ENCODE measurements around the gene HENMT1. TPM values are rescaled to one million over a fixed set of nuclear protein-coding genes. Genes with fewer than 3 reads are reported as not detected.
"Not testable (repeated sequence)": the region's sequence is repeated elsewhere in the genome, so short reads cannot be mapped to it uniquely, and the experiment has no call there.

The HENMT1 gene
- total and polyA plus RNA-seq, 9 donors, result 17.5 to 24.2 (median 20.0) TPM

DNA sequence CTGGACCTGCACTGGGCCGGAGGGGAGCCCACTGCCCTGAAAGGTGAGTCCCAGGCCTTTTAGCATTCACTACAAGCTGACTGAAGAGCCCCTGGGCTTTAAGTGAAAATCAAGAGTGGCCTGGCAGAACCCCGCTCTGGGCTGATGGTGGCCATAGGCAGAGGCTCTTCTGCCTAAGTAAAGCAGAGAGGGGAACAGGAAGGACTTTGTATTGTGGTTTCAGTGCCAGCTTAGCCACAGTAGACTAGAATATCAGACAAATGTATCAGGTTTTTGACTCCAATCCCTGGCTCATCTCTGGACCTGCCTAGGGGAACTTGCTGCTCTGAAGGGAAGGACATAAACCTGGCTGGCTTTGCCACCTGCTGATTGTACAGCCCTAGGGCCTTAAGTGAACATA is 10.2 kb upstream of the HENMT1 start:
- WGBS (ENCODE audit: insufficient coverage), result 79% methylated on average over 2 of the region's 2 CpGs

GRCh38 chr1:108670131-108670773 is 9.4 kb upstream of the HENMT1 start:
- no peaks in the 10 kb centered on the region for H3K27me3 ChIP-seq (ENCODE audit: control insufficient read depth, insufficient read depth, low read length)
- H3K36me3 ChIP-seq (ENCODE audit: control insufficient read depth, insufficient read depth, low read length), result peaks cover 3% of the 10 kb centered on the region
- no peaks in the 10 kb centered on the region for H3K4me1 ChIP-seq (ENCODE audit: control insufficient read depth, insufficient read depth, low read length)
- H3K27ac ChIP-seq (ENCODE audit: low read length), result no peak overlapping the region
- H3K4me3 ChIP-seq (ENCODE audit: low read length), result no peak overlapping the region
- H3K9me3 ChIP-seq (replicated peaks; ENCODE audit: control insufficient read depth, low read depth, low read length), result no peaks in the 10 kb centered on the region
- WGBS (ENCODE audit: insufficient coverage), result 95% methylated on average over 4 of the region's 5 CpGs
- no peak for DNase-seq

More for the DNA sequence above, 10.2 kb upstream of the HENMT1 start:
- H3K4me1 ChIP-seq (ENCODE audit: control insufficient read depth, insufficient read depth, low read length), result no peaks in the 10 kb centered on the region
- DNase-seq, result no peak
- H3K27ac ChIP-seq (ENCODE audit: low read length), result no peak overlapping the region
- H3K9me3 ChIP-seq (replicated peaks; ENCODE audit: control insufficient read depth, low read depth, low read length), result no peaks in the 10 kb centered on the region
- H3K27me3 ChIP-seq (ENCODE audit: control insufficient read depth, insufficient read depth, low read length), result no peaks in the 10 kb centered on the region
- peaks cover under 1% of the 10 kb centered on the region for H3K36me3 ChIP-seq (ENCODE audit: control insufficient read depth, insufficient read depth, low read length)
- no peak overlapping the region for H3K4me3 ChIP-seq (ENCODE audit: low read length)

GRCh38 chr1:108669679-108670078 is 8.8 kb upstream of the HENMT1 start:
- H3K36me3 ChIP-seq (ENCODE audit: control insufficient read depth, insufficient read depth, low read length), result peaks cover 3% of the 10 kb centered on the region
- DNase-seq, result no peak
- WGBS (ENCODE audit: insufficient coverage), result 90% methylated on average over 2 of the region's 7 CpGs
- H3K4me3 ChIP-seq (ENCODE audit: low read length), result no peak overlapping the region
- H3K27ac ChIP-seq (ENCODE audit: low read length), result no peak overlapping the region
- H3K4me1 ChIP-seq (ENCODE audit: control insufficient read depth, insufficient read depth, low read length), result no peaks in the 10 kb centered on the region
- no peaks in the 10 kb centered on the region for H3K9me3 ChIP-seq (replicated peaks; ENCODE audit: control insufficient read depth, low read depth, low read length)
- H3K27me3 ChIP-seq (ENCODE audit: control insufficient read depth, insufficient read depth, low read length), result no peaks in the 10 kb centered on the region

DNA sequence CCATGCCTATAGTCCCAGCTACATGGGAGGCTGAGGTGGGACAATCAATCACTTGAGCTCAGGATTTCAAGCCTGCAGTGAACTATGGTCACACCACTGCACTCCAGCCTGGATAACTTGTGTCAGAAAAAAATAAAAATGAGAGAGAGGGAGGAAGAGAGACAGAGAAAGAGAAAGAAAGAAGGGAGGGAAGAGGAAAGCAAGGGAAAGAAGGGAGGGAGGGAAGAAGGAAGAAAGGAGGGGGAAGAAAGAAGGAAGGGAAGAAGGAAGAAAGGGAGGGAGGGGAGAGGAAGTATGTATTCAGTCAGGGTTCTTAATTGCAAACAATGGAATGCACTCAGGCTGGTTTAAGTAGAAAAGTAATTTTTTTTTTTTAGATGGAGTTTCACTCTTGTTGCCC is 7.9 kb upstream of the HENMT1 start:
- Histone ChIP-seq H3K36me3 (ENCODE audit: control insufficient read depth, insufficient read depth, low read length) (peaks cover 3% of the 10 kb centered on the region), H3K9me3 (replicated peaks; ENCODE audit: control insufficient read depth, low read depth, low read length) (no peaks in the 10 kb centered on the region), H3K27ac (ENCODE audit: low read length) (no peak overlapping the region), H3K4me3 (ENCODE audit: low read length) (no peak overlapping the region), H3K27me3 (ENCODE audit: control insufficient read depth, insufficient read depth, low read length) (no peaks in the 10 kb centered on the region), H3K4me1 (ENCODE audit: control insufficient read depth, insufficient read depth, low read length) (no peaks in the 10 kb centered on the region)
- no peak for DNase-seq

- H3K9me3 ChIP-seq (replicated peaks; ENCODE audit: control insufficient read depth, low read depth, low read length); H3K27me3 ChIP-seq (ENCODE audit: control insufficient read depth, insufficient read depth, low read length); H3K4me3 ChIP-seq (ENCODE audit: low read length); H3K27ac ChIP-seq (ENCODE audit: low read length); H3K36me3 ChIP-seq (ENCODE audit: control insufficient read depth, insufficient read depth, low read length); H3K4me1 ChIP-seq (ENCODE audit: control insufficient read depth, insufficient read depth, low read length); DNase-seq: not testable (repeated sequence)
- 97% methylated on average over 25 of the region's 28 CpGs for WGBS (ENCODE audit: insufficient coverage)
These were observed 6.5 kb upstream of the HENMT1 start for GRCh38 chr1:108667422-108667821.

GRCh38 chr1:108665771-108666170 is 4.9 kb upstream of the HENMT1 start:
- Histone ChIP-seq H3K9me3 (replicated peaks; ENCODE audit: control insufficient read depth, low read depth, low read length) (no peaks in the 10 kb centered on the region), H3K4me3 (ENCODE audit: low read length) (no peak overlapping the region), H3K27ac (ENCODE audit: low read length) (no peak overlapping the region), H3K36me3 (ENCODE audit: control insufficient read depth, insufficient read depth, low read length) (peaks cover 3% of the 10 kb centered on the region), H3K27me3 (ENCODE audit: control insufficient read depth, insufficient read depth, low read length) (no peaks in the 10 kb centered on the region), H3K4me1 (ENCODE audit: control insufficient read depth, insufficient read depth, low read length) (peaks cover 9% of the 10 kb centered on the region)
- 30% methylated on average over 1 of the region's 1 CpG for WGBS (ENCODE audit: insufficient coverage)
- DNase-seq, result no peak

- H3K27ac ChIP-seq (ENCODE audit: low read length), result no peak overlapping the region
- no peak overlapping the region for H3K4me3 ChIP-seq (ENCODE audit: low read length)
- H3K4me1 ChIP-seq (ENCODE audit: control insufficient read depth, insufficient read depth, low read length), result peaks cover 9% of the 10 kb centered on the region
- H3K36me3 ChIP-seq (ENCODE audit: control insufficient read depth, insufficient read depth, low read length), result peaks cover 3% of the 10 kb centered on the region
- no peaks in the 10 kb centered on the region for H3K9me3 ChIP-seq (replicated peaks; ENCODE audit: control insufficient read depth, low read depth, low read length)
- DNase-seq, result no peak
- no CpG with 5 or more reads among the region's 2 CpGs for WGBS (ENCODE audit: insufficient coverage)
- no peaks in the 10 kb centered on the region for H3K27me3 ChIP-seq (ENCODE audit: control insufficient read depth, insufficient read depth, low read length)
These were observed 4.2 kb upstream of the HENMT1 start for GRCh38 chr1:108665067-108665466.

GRCh38 chr1:108664481-108664880 is 3.6 kb upstream of the HENMT1 start:
- H3K9me3 ChIP-seq (replicated peaks; ENCODE audit: control insufficient read depth, low read depth, low read length), result no peaks in the 10 kb centered on the region
- peaks cover 3% of the 10 kb centered on the region for H3K36me3 ChIP-seq (ENCODE audit: control insufficient read depth, insufficient read depth, low read length)
- no peak overlapping the region for H3K27ac ChIP-seq (ENCODE audit: low read length)
- no peak overlapping the region for H3K4me3 ChIP-seq (ENCODE audit: low read length)
- DNase-seq, result no peak
- WGBS (ENCODE audit: insufficient coverage), result 83% methylated on average over 1 of the region's 6 CpGs
- H3K27me3 ChIP-seq (ENCODE audit: control insufficient read depth, insufficient read depth, low read length), result no peaks in the 10 kb centered on the region
- peaks cover 9% of the 10 kb centered on the region for H3K4me1 ChIP-seq (ENCODE audit: control insufficient read depth, insufficient read depth, low read length)

DNA sequence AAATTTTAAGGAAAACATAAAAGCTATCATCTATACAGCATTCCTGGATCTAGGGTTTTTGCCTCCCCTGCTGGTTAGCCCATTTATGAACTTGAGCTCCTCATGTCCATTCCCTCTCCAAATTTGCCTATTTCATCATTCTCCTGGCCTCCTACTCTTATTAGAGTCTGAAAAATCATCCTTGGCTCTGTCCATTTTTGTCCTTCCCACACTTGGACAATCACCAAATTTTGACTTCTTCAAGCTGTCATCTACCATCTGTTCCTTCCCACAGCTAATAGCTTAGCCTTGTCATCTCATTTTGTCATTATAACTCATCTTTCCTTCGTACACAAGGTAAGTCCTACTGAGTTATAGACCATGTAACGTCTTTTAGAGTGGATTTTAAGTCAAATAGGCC is 2.2 kb upstream of the HENMT1 start:
- no CpG with 5 or more reads among the region's 2 CpGs for WGBS (ENCODE audit: insufficient coverage)
- Histone ChIP-seq H3K4me1 (ENCODE audit: control insufficient read depth, insufficient read depth, low read length) (peaks cover 9% of the 10 kb centered on the region), H3K36me3 (ENCODE audit: control insufficient read depth, insufficient read depth, low read length) (peaks cover 3% of the 10 kb centered on the region), H3K27me3 (ENCODE audit: control insufficient read depth, insufficient read depth, low read length) (no peaks in the 10 kb centered on the region), H3K27ac (ENCODE audit: low read length) (no peak overlapping the region), H3K9me3 (replicated peaks; ENCODE audit: control insufficient read depth, low read depth, low read length) (no peaks in the 10 kb centered on the region), H3K4me3 (ENCODE audit: low read length) (no peak overlapping the region)
- peak; percentile 38 for DNase-seq

- DNase-seq, result no peak
- H3K4me1 ChIP-seq (ENCODE audit: control insufficient read depth, insufficient read depth, low read length), result peaks cover 9% of the 10 kb centered on the region
- H3K36me3 ChIP-seq (ENCODE audit: control insufficient read depth, insufficient read depth, low read length), result no peaks in the 10 kb centered on the region
- no CpG with 5 or more reads among the region's 5 CpGs for WGBS (ENCODE audit: insufficient coverage)
- no peak overlapping the region for H3K4me3 ChIP-seq (ENCODE audit: low read length)
- H3K9me3 ChIP-seq (replicated peaks; ENCODE audit: control insufficient read depth, low read depth, low read length), result no peaks in the 10 kb centered on the region
- H3K27ac ChIP-seq (ENCODE audit: low read length), result no peak overlapping the region
- no peaks in the 10 kb centered on the region for H3K27me3 ChIP-seq (ENCODE audit: control insufficient read depth, insufficient read depth, low read length)
These were observed 3.4 kb downstream of the HENMT1 start for GRCh38 chr1:108657356-108658080.
